ENCODE measurements around the gene BTN1A1. TPM values are rescaled to one million over a fixed set of nuclear protein-coding genes. Genes with fewer than 3 reads are reported as not detected.
A peak's percentile ranks its signal among the peaks of the same experiment; 100 is the strongest.

Gene BTN1A1
- total and polyA plus RNA-seq, 9 of the 15 experiments (the other 6 are each of a cell fraction or from before 2014, with no cell fraction given) = 0.01 to 0.15 (median 0.06) TPM; not detected in 4

- no peak for TF ChIP-seq JUNB (CRISPR knock-in tag; conservative IDR thresholded peaks at IDR 0.05)
- no peak for TF ChIP-seq PTBP1 (IDR thresholded peaks at IDR 0.05; ENCODE audit: low read depth, low read length)
- no peak for TF ChIP-seq SFPQ (IDR thresholded peaks at IDR 0.05; ENCODE audit: low read depth, low read length)
- TF ChIP-seq NCOA6 (IDR thresholded peaks at IDR 0.05) = no peak; the same call in 1 of the 2 replicates
- no peak for TF ChIP-seq ZBTB43 (CRISPR knock-in tag; IDR thresholded peaks at IDR 0.05)
- TF ChIP-seq ZNF282 (CRISPR knock-in tag; IDR thresholded peaks at IDR 0.05) = no peak
- peak; percentile 63 for TF ChIP-seq GMEB1 (CRISPR knock-in tag; IDR thresholded peaks at IDR 0.05)
- TF ChIP-seq NKRF (IDR thresholded peaks at IDR 0.05; ENCODE audit: borderline replicate concordance) = peak; percentile 83; the same call in 1 of the 2 replicates
- peak; percentile 88 for TF ChIP-seq ZNF41 (CRISPR knock-in tag; conservative IDR thresholded peaks at IDR 0.05)
- TF ChIP-seq DEAF1 (CRISPR knock-in tag; IDR thresholded peaks at IDR 0.05) = peak; percentile 58
- no peak for TF ChIP-seq CCAR2 (IDR thresholded peaks at IDR 0.05; ENCODE audit: low read depth, low read length)
- peak; percentile 79 for TF ChIP-seq ETV1 (tag; conservative IDR thresholded peaks at IDR 0.05; ENCODE audit: low read depth)
- no peak for TF ChIP-seq U2AF2 (optimal IDR thresholded peaks at IDR 0.05; ENCODE audit: low read depth, low read length)
- peak in 1 of 3 experiments; percentile 79; a peak in 2 of 6 replicates for TF ChIP-seq ZBTB11 (CRISPR knock-in tag; IDR thresholded peaks at IDR 0.05)
Measured at GRCh38 chr6:26520237-26520849, 20.2 kb downstream of the BTN1A1 start (continued).
